ENCODE measurements around the gene STPG1.
A peak's percentile ranks its signal among the peaks of the same experiment; 100 is the strongest.

STPG1 gene

GRCh38 chr1:24369801-24370200 lies 43.8 kb downstream of the STPG1 start:
- DNase-seq (ENCODE audit: low read depth) = no peak

- DNase-seq (ENCODE audit: low read depth) = no peak
Observed at GRCh38 chr1:24369199-24369598, 44.4 kb downstream of the STPG1 start.

- no peak for DNase-seq (ENCODE audit: low read depth)
Observed at GRCh38 chr1:24366707-24367106, 46.9 kb downstream of the STPG1 start.

GRCh38 chr1:24364975-24365678 lies 48.5 kb downstream of the STPG1 start:
- DNase-seq (ENCODE audit: low read depth) = peak; percentile 75

GRCh38 chr1:24364605-24364974 lies 49.0 kb downstream of the STPG1 start:
- no peak for DNase-seq (ENCODE audit: low read depth)

GRCh38 chr1:24363994-24364393 lies 49.6 kb downstream of the STPG1 start:
- no peak for DNase-seq (ENCODE audit: low read depth)

- no peak for DNase-seq (ENCODE audit: low read depth)
Observed at GRCh38 chr1:24362982-24363614, 50.5 kb downstream of the STPG1 start.

- DNase-seq (ENCODE audit: low read depth) = no peak
Observed at GRCh38 chr1:24362396-24362795, 51.2 kb downstream of the STPG1 start.

GRCh38 chr1:24361811-24362210 lies 51.8 kb downstream of the STPG1 start:
- no peak for DNase-seq (ENCODE audit: low read depth)

GRCh38 chr1:24360681-24361080 lies 52.9 kb downstream of the STPG1 start:
- no peak for DNase-seq (ENCODE audit: low read depth)

- DNase-seq (ENCODE audit: low read depth) = no peak
Observed at GRCh38 chr1:24357038-24357437, 56.5 kb downstream of the STPG1 start.

GRCh38 chr1:24355466-24355865 lies 58.1 kb downstream of the STPG1 start:
- no peak for DNase-seq (ENCODE audit: low read depth)

GRCh38 chr1:24353292-24353891 lies 60.2 kb downstream of the STPG1 start:
- DNase-seq (ENCODE audit: low read depth) = no peak

- DNase-seq (ENCODE audit: low read depth) = no peak
Observed at GRCh38 chr1:24351918-24352627, 61.5 kb downstream of the STPG1 start.

GRCh38 chr1:24351247-24351646 lies 62.3 kb downstream of the STPG1 start:
- no peak for DNase-seq (ENCODE audit: low read depth)

GRCh38 chr1:24349891-24350290 lies 63.7 kb downstream of the STPG1 start:
- no peak for DNase-seq (ENCODE audit: low read depth)

- no peak for DNase-seq (ENCODE audit: low read depth)
Observed at GRCh38 chr1:24348196-24348595, 65.4 kb downstream of the STPG1 start.

- DNase-seq (ENCODE audit: low read depth) = no peak
Observed at GRCh38 chr1:24347159-24347934, 66.2 kb downstream of the STPG1 start.

- no peak for DNase-seq (ENCODE audit: low read depth)
Observed at GRCh38 chr1:24345334-24345733, 68.2 kb downstream of the STPG1 start.

- no peak for DNase-seq (ENCODE audit: low read depth)
Observed at GRCh38 chr1:24344090-24344742, 69.4 kb downstream of the STPG1 start.

GRCh38 chr1:24343412-24344089 lies 70.0 kb downstream of the STPG1 start:
- DNase-seq (ENCODE audit: low read depth) = no peak
